Measurements from ENCODE around the gene BRINP2. TPM values are rescaled to one million over a fixed set of nuclear protein-coding genes. Genes with fewer than 3 reads are reported as not detected.

The BRINP2 gene
- total RNA-seq, 2 experiments from 2014 or later: not detected

DNA sequence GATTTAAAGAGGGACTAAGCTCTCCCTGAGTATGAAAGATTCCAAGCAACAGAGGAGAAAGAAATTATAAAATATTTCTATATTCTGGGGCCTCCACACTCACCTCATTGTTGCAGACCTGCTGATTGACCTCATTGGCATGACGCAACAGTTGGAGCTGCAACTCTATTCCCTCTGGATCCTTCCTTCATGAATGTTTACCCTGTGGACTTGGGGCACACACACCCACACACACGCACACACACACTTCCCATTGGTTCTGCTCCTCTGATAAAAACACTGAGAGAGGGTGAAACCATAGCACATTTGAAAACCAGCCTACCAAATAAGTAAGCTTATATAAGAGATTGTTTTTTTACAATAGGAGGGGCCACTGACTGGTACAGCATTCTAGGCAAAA is 159.1 kb downstream of the BRINP2 start:
- H3K36me3 Mint-ChIP-seq: no peaks in the 10 kb centered on the region

More for the DNA sequence above, 159.1 kb downstream of the BRINP2 start:
- Mint-ChIP-seq H3K4me1 (ENCODE audit: low read depth) (no peaks in the 10 kb centered on the region), H3K9me3 (peaks cover 6% of the 10 kb centered on the region), H3K27ac (no peak overlapping the region), H3K27me3 (no peaks in the 10 kb centered on the region), H3K4me3 (no peak overlapping the region)
- no peak for DNase-seq
- intact Hi-C loops (cut with micrococcal nuclease): no loop called here
- ChIA-PET POLR2A (no interaction called here), CTCF (no interaction called here)

Other genes starting within 250 kb of the BRINP2 start
- not detected for gene ASTN1, start 6.2 kb upstream of the BRINP2 start, total RNA-seq